HG03064 (cell line): Measurements from ENCODE around the gene FFAR2.
"Not testable (repeated sequence)": the region's sequence is repeated elsewhere in the genome, so short reads cannot be mapped to it uniquely, and the experiment has no call there.

Experiments
- ATAC-seq: cut with Tn5 transposase; IDR thresholded peaks from one replicate; pipeline ENCODE4 v1.9.1; 2021; ENCODE audit warnings: low read depth; ENCODE audit not compliant: unreplicated experiment

The FFAR2 gene

DNA sequence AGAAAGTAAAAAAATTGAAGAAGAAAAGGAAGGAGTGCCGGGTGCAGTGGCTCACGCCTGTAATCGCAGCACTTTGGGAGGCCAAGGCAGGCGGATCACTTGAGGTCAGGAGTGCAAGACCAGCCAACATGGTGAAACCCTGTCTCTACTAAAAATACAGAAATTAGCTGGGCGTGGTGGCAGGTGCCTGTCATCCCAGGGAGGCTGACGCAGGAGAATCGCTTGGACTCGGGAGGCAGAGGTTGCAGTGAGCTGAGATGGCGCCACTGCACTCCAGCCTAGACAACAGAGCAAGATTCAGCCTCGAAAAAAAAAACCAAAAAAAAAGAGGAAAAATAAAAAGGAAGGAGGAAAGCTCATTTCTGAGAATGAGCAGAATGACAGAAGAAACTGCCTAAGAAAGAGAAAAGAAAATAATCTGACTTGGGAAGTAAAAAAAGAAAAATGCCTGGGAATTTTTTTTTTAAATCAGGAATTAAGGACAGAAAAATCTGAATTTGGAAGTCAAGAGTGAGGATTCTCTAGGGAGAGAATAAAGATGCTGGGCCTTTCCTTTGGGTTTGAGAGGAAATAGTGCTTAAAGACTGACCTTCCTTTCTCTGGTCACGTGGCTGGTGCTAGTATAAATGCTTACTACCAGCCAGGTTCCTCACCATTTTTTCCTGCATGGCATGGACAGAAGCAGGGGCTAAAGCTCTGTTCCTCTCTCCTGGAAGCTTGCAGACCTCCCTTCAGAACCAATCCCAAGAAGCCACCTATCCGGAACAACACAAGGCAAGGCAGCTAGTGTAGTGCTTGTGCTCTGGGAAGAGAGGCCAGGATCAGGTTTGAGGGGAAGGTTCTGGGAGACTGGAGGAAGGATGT, at the start of gene FFAR2:
Gene FFAR2 (plus strand): TSS at position 652 of the 864 bp plus-strand sequence. CDS start 1,458 bp downstream, outside the sequence.
- no peak for ATAC-seq

DNA sequence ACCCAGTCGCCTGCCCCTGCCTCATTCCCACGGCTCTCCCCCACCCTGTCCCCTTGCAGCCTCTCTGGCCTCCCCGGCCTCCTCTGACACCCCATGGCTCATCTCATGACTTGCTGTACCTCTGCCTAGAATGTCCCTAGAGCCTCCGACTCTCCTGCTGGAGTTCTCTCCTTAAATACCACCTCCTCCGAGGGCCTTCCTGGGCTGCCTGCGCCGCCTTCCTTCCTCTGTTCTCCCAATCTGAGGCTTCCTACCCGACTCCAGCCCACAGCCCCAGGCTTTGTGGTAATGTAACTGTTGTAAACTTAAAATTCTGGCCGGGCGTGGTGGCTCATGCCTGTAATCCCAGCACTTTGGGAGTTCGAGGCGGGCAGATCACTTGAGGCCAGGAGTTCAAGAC, 49.5 kb upstream of the FFAR2 start:
- ATAC-seq = no peak

DNA sequence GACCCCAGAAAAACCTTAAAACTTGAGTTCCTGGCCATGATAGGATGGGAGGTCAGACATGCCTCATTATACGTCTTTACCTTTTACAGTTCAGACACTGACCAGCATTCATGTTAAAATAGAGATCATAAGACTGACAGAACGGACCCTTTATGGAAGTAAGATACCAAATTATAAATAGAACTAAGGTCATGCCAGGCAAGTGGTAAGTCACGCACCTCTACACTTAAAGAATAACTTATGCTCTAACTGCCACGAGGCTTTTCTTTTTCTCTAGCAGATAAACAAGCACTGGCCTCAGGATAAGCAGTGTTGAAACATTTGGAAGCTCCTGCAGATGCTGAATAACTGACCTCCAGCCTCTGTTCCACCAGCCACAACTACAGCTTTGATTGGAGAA, 48.8 kb upstream of the FFAR2 start:
- no peak for ATAC-seq

DNA sequence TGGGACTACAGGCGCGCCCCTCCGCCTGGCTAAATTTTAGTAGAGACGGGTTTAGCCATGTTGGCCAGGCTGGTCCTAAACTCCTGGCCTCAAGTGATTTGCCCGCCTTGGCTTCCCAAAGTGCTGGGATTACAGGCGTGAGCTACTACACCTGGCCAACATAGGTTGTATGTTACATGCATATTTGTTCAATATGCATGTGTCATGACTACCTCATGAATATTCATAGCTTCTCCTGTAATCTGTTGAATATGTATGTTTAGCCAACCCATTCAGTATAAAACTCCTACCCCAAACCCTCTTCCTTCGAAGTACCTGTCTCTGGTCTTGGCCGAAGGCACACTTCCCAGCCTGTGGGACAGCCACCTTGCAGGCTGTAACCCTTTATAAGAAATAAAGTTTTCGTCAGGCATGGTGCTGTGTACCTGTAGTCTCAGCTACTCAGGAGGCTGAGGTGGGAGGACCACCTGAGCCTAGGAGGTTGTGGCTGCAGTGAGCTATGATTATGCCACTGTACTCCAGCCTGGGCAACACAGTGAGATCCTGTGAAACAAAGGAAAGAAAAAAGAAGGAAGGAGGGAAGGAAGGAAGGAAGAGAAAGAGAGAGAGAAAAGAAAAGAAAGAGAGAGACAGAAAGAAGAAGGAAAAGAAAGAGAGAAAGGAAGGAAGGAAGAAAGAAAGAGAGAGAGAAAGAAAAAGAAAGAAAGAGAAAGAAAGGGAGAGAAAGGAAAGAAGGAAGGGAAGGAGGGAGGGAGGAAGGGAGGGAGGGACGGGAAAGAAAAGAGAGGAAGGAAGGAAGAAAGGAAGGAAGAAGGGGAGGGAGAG, 47.9 kb upstream of the FFAR2 start:
- no peak for ATAC-seq

DNA sequence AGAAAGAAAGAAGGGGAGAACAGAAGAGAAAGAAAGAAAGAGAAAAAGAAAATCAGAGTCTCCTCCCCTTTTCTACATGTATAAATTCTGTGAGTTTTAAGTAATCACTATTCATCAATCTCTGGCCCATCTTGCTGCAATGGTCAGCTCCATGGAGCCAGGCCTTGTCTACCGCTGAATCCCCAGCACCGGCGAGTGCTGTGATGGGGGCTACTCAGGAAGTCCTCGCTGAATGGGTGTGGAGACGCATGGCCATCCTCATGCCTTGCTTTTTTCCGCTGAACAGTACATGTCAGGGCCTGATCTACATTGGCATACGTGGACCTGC, 47.3 kb upstream of the FFAR2 start:
- ATAC-seq = no peak

DNA sequence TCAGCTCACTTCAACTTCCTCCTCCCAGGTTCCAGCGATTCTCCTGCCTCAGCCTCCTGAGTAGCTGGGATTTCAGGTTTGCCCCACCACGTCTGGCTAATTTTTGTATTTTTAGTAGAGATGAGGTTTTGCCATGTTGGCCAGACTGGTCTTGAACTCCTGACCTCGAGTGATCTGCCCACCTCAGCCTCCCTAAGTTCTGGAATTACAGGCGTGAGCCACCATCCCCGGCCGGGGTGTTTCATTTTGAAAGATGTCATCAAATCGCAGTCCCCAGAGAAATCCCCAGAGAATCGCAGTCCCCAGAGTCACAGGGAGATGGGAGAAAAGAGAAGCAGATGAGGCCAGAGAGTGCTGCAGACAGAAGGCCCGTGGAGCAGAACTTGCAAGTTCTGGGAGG, 46.6 kb upstream of the FFAR2 start:
- not testable (repeated sequence) for ATAC-seq

DNA sequence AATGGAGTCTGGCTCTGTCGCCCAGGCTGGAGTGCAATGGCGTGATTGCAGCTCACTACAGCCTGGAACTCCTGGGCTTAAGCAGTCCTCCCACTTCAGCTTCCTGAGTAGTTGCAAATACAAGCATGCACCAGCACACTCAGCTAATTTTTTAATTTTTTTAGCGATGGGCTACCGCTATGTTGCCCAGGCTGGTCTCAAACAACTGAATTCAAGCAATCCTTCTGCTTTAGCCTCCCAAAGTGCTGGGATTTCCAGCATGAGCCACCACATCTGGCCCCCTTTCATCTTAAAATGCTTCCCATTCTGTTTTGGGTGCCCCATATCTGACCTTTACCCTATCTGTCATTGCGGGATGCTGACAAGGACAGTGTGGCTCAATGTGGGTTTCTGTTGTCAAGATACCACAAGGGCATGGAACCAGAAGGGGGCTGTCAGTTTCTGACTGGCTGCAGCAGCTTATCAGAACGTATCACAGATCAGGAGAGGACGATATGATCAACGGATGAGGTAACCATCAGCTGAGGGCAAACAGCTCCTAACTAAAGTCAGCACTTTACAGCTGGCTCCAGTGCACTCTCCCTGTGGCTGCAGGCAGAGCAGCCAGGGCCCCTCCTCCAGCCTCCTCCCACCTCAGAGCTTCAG, 44.8 kb upstream of the FFAR2 start:
- ATAC-seq = no peak

DNA sequence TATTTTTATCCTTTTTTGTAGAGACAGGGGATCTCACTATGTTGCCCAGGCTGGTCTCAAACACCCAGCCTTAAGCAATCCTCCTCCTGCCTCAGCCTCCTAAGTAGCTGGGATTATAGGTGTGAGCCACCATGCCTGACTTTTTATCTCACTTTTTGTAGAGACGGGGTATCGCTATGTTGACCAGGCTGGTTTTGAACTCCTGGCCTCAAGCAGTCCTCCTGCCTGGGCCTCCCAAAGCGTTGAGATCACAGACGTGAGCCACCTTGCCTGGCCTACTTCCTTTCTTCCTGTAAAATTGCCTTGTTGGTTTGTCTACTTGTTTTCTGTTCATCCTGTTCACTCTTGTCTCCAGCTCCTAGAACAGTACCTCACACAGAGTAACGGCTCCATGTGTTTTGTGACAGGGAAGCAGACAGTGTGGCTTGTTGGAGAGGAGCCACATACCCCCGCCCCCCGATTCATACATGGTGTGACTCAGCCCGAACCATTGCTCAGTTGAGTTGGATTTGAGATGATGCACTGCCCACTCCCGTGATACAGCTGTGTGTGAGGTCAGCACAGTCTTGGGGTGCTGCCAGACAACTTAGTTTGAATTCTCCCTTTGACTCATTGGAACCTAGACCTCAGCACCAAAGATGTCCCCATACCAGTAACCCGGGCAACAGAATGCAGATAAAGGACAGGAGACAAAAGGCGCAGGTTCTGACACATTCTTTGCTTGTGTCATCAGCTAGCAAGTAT, 43.0 kb upstream of the FFAR2 start:
- no peak for ATAC-seq

DNA sequence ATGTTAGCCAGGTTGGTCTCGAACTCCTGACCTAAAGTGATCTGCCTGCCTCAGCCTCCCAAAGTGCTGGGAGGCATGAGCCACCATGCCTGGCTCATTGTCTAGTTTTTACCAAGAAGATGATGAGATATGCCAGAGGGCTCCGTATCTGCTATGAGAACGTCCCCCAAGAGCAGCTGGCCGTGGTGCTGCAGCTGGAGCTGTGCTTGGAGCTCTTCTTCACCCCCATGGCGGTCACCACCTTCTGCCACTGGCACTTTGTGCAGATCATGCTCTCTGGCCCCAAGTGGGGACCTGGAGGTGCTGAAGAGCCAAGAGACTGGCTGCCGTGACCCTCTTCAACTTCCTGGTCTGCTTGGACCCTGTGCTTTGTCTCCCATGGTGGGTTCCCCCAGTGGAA, 40.4 kb upstream of the FFAR2 start:
- ATAC-seq = no peak

DNA sequence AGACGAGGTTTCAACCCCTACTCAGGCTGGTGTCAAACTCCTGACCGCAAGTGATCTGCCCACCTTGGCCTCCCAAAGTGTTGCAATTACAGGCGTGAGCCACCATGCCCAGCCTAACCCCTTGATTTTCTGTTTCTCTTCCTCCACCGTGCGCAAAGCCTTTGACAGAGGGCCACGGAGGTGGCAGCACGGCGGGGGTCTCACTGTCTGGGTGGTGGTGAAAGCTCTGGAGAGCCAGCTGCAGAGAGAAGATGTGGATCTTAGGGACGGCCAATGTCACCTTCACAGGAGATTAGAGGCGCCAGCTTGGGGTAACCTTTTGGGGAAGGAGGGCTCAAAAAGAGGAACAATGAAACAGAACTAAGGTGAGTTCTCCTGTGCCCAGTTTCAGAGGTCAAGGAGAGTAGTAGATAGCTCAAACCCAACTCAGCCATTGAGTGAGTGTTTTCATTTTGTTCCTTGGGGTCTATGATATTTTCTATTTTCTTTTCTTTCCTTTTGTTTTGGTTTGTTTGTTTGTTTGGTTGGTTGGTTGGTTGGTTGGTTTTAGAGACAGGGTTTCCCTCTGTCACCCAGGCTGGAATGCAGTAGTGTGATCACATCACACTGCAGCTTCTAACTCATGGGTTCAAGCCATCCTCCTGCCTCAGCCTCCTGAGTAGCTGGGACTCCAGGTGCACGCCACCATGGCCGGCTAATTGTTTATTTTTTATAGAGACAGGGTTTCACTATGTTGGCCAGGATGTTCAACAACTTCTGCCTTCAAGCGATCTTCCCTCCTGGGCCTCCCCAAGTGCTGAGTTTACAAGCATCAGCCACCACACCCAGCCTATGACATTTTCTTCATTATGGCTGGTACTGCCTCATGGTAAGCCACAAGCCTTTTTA, 39.5 kb upstream of the FFAR2 start:
- no peak for ATAC-seq

DNA sequence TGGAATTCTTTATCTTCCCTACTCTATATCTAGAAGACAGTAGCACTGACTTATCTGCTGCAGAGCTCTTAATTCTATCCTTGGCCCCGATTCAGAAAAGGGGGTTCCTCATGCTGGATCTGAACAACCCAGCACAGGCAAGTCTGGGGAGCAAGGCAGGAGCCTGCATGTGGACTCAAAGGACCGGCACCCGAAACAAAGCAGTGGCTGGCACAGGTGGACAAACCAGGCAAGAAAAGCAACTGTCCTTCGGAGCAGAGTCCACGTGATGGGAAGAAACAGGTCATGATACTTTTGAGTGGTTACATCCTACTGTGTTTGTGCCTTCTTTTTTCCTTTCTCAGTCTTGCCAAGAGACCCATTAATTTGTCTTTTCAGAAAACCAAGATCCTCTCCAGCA, 38.9 kb upstream of the FFAR2 start:
- ATAC-seq = no peak

DNA sequence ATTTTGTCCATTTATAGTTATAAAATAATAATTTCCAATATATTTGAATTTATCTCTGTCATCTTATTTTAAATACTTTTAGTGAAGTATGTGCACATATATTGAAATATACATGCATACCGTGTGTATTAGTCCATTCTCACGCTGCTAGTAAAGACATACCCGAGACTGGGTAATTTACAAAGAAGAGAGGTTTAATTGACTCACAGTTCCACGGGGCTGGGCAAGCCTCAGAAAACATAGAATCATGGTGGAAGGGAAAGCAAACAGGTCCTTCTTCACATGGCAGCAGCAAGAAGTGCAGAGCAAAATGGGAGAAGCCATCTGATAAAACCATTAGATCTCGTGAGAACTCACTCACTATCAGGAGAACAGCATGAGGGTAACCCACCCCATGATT, 37.6 kb upstream of the FFAR2 start:
- no peak for ATAC-seq

DNA sequence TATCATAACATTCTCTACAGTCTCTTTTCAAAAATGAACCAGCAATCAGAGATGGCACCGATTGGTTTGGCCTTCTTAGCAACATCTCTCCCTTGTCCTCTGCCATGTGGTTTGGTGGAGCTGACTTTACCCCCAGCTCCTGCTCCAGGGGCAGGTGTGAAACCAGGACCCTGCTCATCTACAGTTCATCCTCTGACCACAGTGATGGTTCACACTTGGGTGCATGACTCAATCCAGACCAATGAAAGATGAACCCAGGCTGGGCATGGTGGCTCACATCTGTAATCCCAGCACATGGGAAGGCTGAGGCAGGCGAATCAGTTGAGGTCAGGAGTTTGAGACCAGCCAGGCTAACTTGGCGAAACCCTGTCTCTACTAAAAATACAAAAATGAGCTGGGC, 33.6 kb upstream of the FFAR2 start:
- ATAC-seq = no peak

DNA sequence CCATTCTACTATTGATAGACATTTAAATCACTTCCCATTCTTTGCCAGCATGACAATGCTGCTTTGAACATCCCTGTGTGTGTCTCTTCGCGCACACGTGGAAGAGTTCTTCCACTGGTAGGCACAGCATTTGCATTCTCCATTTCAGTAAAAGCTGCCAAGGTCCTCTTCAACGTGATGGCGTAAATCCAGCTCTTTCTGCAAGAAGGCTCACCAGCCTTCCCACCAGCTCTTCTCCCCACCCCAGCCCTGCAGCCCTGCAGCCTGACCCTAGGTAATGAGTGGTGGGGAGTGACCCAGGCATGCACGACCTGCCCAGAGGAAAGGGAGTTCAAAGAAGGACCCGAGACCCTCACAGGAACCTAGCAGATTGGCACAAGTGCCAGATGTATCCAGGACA, 31.7 kb upstream of the FFAR2 start:
- no peak for ATAC-seq

DNA sequence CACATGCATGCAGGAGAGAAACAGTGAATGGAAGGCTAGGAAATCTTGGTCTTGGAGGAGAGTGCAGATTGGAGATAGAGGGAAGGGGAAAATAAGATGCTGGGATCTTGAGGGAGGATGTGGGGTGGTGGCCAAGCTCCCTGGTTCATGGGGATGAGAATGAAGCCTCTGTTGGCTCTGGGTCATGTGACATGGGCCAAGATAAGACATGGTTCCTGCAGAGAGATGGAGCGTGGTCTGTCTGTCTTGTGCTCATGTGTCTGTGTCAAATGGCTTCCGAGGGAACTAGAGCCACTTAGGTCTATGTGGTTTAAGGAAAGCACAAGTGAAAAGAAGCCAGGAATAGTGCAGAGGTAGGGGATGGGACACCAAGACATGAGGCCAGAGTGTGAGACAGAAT, 30.8 kb upstream of the FFAR2 start:
- ATAC-seq = no peak

DNA sequence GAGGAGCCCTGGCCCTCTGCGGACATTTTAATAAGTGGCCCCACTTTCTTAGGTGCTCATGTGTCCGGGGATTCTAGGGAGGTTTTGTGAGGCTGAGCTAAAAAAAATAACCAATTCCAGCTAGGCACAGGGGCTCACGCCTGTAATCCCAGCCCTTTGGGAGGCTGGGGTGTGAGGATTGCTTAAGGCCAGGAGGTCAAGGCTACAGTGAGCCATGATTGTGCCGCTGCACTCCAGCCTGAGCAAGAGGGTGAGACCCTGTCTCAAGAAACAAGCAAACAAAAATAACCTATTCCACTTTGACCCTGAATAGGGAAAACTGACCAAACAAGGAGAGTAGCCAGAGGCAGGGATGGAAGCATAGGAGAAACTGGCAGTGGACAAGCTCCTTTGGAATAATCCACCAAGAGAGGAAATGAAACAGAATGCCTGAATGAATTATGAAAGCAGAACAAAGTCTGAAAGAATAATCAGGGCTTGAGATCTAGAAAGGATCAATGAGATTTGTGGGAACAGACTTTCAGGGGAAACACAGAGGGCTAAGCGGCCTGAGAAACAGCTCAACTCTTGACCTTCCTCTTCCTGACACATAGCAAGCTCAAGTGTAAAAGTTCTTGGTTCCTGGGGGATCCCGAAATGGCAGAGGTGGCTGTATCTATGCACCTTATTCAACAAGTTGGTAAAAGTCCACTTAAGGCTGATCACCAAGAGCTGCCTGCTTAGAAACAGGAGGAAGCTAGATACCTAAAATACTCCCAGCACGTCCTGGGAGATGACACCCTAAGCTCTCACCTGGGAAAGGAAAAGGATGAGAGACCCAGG, 30.1 kb upstream of the FFAR2 start:
- ATAC-seq = no peak

DNA sequence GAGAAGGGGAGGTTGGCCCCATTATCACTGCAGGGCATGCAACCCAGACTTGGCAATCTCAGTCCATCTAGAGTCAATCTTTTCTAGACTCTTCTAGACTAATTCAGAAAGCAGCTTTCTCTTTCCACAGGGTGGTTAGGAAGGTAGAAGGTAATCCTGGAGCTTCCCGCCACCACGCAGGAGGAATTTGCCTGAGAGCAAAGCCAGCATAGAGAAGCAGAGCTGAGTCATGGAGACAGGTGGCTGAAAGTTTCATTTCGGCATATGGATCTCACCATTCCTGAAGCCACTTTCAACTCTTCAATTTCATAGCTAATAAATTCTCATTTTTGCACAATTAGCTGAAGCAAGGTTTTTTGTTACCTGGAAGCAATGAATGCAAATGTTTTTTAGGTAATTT, 29.0 kb upstream of the FFAR2 start:
- no peak for ATAC-seq

DNA sequence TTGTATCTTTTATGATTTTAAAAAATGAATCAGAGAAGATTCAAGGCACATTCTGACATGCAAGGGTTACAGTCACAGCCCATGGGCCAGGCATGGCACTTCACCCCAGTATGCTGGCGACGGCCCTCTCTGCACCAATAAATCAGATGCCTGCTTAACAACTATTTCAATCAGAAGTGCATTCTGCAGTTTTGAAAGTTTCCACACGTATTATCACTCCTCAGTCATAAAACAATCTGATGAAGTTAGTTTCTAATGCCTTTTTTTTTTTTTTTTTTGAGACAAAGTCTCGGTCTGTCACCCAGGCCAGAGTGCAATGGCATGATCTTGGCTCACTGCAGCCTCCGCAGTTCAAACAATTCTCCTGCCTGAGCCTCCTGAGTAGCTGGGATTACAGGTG, 28.3 kb upstream of the FFAR2 start:
- no peak for ATAC-seq

DNA sequence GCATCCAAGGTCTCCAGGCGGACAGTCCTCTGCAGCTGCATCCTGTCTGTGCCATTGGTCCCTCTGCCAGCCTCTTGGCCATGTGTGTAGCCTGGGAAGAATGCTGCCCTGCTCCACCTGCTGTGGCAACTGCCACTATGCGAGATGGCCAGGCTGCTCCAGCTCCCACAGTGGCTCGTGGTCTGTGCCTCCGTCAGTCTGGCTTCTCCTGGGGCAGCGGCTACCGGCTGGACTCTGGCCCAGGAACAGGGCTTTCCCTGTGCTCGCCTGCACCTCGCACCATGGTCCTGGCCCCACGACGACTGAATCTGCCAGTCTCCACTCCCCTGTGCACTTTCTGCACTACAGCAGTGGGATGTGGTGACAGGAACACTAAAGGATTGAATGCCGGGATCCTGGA, 26.7 kb upstream of the FFAR2 start:
- ATAC-seq = no peak
